Measurements from ENCODE around the gene MLYCD. TPM values are rescaled to one million over a fixed set of nuclear protein-coding genes. Genes with fewer than 3 reads are reported as not detected.

MLYCD gene
- polyA plus RNA-seq, 10 donors, result 3.0 to 5.2 (median 3.9) TPM

DNA sequence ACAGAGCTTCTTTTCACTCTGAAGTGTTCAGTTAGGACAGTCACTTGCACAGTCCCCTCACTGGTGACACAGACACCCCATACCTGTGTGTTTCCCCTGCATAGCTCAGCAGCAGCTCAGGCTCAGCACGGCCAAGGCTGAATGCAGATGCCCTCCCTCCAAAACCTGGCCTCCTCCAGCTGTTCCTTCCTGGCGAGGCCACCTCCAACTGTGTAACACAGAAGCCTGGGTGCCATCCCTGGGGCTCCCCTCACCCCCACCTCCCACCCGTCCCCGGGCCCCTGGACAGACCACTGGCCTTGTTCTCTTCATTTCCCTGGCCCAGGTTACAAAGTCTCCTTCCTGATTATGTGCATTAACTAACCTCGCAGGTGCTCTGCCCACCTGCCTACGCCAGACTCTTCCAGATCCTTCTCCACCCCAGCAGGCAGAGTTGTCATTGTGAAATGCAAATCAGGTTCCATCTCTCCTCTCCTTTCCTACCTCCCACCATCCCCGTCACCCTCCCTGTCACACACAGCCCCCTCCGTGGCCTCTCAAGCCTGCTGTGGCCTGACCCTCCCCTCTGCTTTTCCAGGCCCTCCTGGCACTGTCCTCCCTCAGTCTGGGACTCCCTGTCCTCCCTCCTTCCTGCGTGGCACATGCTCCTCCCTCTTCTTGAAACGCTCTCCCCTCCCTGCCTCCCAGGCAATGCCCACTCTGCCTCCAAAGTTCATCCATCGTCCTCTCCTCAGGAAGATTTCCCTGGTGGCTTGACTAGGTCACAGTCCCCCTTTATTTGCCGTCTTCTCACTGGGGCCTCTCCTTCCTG is 26.4 kb downstream of the MLYCD start:
- no peak for DNase-seq

DNA sequence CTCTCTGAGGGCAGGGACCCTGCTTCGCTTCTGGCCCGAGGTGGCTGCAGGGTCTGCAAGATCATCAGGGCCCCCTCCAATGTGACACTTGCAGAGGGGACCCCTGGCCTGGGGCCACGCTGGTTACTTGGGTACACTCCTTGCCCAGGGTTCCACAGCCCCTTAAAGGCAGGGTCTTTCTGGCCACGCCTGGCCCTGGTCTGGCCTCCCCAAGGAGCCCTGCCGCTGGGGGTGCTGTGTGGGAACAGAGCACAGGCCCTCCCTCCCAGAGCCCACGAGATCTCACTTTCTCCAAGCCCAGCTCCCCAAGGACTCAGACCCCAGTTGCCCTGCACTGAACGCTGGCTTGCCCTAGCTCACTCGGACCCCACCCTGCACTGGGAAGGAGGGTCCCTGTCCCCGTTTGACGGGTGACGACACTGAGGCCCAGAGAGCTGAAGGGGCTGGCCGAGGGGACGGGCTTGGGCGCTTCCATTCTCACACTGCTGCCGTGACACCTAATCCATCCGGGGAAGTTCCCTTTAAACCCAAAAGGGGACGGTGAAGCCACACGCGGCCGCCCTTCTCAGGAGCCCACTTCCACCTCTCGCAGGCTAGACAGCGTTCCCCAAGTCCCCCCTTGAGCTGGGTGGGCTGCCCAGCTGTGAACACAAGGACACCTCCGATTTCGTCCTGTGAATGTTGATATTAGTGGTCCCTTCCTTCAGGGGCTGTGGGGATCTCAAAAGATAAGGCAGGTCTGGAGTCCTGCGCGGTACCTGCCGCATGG is 27.2 kb downstream of the MLYCD start:
- DNase-seq, result no peak

DNA sequence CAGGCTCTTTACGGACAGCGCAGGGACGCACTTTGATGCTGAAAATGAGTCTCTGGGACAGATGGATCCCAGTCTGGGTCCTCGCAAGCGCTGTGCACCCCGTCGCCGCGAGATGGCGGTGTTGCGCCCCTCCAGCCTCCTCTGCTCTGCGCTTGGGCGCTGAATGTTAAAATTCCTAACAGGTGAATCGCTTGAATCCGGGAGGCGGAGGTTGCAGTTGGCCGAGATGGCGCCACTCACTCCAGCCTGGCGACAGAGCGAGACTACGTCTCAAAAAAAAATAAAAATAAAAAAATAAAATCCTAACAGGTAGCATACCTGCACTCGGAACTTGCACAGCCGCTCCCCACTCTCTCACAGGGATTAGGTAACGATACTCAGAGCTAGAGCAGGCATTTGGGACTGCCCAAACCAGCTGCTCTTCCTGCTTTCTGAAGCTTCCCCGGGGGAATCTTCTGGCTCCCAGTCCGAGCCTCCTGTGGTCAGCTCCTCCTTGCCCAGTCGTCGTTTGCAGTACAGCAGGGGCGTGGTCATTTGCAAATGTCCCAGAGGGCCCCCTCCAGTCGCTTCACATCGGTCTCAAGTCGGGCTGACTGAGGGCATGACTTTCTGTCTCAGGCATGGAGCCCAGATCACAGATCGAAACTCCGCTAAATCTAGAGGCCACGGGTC is 27.9 kb downstream of the MLYCD start:
- peak; percentile 52 to 76 (median 67) for DNase-seq

DNA sequence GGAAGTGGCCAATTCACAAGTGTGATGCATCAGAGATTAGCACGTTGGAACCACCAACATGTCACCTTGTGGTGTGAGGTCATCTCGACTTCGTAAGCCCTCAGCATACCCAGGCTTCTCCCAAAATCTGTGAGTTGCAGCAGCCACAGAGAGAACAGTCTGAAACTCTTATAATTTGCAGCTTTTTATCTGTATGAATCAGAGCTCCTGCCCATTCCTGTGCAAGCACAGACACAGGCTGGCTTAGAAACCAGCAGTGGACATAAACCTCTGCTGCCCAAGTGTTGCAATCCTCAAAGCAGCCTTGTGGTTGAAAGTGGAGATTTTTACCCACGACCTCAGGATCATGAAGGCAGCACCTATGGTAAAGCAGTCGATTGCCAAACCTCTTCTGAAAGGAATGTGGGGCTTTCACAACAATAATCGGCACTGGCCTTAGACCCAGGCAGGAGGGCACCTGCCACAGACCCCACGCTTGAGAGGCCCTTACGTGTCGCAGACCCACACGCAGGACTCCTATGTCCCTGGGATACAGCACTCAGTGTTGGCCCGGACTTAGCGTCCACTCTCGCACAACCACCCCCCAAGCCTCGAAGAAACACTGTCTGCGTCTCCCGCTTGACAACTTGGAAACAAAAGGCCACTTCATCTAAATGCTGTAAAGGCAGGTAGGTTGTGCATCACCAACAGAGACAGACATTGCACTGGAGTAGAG is 29.6 kb downstream of the MLYCD start:
- DNase-seq, result no peak

DNA sequence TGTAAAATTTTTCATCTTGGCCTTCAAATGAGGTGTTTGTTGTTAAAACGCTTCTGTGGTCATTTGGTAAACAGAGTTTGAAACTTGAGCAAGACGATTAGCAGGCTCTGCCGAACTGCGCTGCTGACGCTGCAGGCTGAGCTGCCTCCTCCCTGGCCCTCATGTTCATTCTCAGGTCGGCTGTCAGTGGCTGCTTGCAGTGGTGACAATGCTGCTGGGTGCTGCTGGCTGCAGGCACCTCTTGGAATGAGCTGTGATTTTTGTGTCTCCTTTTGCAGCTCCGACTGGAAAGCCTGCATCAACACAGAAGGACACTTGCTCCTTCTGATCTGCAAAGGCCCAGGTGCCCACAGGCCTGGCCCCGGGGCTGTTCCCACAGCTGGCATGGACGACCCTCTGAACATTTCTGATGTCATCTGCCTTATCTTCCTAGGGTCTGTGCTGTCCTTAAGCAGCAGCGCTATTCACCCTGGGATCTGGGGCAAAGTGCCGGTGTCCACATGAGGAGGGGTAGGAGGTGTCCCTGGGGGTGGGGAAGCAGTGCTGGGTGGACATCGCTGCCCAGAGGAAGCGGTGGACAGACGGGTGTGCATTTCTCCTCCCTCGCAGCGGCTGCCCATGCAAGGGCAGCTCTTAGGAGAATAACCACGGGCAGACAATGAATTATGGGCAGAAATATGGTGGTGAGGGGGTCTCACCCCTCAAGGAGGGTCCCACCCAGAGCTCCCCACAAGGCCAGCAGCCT is 31.1 kb downstream of the MLYCD start:
- no peak for DNase-seq

DNA sequence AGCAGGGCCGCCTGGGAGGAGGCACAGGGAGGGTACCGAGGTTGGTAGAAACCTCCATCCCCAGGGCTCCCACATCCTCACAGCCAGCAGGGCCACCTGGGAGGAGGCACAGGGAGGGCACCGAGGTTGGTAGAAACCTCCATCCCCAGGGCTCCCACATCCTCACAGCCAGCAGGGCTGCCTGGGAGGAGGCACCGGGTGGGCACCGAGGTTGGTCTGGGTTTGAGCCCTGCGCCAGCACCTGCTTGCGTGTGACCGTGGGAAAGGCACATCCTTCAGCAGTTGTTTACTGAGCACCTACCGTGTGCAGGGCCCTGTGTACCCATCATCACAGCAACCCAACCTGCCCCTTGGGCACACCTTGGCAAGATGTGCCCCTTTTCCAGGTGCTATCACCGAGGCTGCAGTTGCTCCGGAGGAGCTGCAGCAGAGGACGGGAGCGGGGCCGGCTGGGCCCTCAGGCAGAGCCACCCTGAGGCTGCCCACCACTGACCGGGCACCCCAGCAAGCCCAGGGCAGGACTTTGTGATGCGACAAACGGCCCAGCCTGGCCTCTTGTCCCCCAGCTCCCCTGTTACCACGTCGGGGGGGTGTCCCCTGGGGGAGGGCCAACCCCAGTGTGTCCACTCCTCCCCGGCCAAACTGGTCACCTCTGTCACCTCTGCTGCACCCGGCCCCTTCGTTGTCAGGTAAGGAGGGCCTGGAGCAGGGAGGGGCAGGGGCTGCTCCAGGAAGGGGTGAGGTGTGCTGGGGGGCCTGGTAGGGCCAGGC is 32.0 kb downstream of the MLYCD start:
- no peak for DNase-seq

DNA sequence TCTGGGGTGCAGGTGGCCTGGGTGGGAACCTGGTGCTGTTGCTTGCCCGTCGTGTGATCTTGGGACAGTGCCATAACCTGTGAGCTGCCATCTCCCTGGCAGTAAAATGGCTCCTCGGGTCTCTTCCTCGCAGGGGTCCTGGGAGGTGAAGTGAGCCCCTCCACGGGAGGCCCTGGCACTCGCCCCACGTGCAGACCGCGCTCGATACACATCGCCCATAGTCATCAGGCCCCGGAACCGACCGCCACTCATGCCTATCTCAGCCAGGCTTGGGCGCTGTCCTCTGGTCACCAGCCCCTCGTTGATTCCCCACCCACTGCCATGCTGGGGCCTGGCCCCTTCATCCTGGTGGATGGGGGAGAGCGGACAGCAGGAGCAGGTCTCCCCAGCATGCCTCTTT is 32.6 kb downstream of the MLYCD start:
- no peak for DNase-seq

DNA sequence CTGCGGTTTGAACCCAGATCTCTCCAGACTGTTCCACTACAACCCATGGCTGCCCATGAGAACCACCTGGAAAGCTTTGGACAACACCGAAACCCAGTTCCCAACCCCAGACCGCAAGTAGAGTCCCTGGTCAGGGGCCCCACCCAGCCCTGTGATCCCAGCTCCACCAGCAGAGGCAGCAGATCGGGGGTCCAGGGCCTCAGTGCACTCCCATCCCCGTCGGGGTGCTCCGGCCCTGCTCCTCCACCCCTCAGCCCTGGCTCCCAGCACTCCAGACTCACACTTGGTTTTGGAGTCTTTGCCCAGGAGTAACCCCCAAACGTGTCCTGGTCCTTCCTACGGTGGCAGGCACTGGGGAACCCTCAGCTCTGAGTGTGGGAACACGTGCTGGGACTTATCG is 33.4 kb downstream of the MLYCD start:
- DNase-seq, result no peak

DNA sequence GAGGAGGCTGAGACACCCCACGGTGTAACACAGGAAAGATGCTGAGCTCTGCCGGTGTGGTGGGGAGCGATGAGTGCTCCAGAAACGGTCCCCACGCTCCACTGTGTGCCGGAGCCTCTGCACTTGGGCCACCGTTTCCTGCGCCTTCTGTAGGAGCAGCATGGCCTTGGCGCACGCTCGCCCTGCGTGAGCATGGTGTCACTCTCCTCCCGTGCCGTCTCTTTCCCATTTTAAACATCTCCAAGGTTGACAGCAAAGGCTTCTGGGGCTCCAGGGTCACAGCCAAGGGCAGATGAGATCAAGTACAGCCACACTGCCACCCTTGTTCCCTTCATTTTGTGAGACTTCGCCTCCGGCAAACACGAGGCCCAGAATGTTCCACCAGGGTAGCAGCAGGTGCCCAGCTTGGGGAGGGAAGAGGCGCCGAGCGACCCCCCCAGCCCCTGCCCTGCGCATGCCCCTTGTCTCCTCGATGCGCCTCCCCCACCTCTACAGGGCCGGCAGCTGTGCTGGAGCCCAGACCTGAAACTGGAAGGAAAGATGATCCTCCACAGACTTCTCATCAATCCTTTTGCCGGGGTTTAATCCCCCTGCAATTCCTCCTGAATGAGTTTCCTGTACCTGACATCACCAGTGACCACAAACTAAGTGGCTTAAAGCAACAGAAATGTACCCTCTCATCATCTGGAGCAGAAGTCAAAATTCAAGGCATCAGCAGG is 34.2 kb downstream of the MLYCD start:
- DNase-seq, result no peak

DNA sequence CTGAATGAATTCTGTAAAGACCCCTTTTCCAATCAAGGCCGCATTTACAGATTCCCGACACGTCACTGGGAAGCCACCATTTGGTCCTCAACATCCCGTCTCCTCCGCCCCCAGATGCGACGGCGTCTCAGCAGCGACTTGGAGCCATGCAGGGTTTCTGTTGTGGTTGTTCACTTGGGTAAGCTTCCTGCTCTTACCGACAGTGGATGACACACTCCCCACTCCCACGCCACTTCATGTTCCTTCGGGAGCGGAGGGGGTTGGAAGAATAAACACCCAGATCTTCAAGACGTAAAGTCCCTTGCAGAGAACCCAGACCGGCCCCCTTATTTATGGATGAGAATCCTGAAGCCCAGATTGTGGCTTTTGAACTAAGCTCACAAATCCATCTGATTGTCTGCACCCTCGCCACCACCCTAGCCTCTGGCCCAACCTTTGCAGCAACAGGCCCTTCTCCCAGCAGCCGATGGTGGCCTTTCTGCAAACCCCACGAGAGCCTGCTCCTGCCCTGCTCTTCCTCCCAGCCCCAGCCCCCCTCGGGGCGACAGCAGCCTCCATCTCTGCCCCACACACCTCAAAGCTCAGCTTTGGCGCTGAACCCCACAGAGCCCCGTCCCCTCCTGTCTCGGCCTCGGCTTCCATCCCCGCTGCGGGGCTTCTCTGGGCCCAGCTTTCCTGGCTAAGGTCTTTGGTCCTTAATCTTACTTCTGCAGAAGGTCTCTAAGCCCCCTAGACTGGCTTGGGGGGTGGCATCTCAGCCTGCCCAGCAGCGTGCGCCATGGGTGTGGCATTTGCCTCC is 35.2 kb downstream of the MLYCD start:
- DNase-seq, result no peak

DNA sequence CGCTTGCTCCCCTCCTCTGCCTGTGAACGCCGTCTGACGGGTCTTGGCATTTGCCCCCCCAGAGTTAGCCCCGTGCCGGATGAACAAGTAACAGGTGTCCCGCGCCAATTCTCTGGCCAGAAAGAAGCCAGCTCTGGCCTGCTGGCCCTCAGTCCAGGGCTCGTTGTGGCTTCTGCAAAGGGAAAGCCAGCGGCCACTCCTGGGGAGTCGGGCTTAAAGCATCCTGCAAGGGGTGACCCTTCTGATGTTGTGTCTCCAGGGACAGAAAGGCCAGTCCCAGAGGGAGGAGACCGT is 35.7 kb downstream of the MLYCD start:
- DNase-seq, result no peak

DNA sequence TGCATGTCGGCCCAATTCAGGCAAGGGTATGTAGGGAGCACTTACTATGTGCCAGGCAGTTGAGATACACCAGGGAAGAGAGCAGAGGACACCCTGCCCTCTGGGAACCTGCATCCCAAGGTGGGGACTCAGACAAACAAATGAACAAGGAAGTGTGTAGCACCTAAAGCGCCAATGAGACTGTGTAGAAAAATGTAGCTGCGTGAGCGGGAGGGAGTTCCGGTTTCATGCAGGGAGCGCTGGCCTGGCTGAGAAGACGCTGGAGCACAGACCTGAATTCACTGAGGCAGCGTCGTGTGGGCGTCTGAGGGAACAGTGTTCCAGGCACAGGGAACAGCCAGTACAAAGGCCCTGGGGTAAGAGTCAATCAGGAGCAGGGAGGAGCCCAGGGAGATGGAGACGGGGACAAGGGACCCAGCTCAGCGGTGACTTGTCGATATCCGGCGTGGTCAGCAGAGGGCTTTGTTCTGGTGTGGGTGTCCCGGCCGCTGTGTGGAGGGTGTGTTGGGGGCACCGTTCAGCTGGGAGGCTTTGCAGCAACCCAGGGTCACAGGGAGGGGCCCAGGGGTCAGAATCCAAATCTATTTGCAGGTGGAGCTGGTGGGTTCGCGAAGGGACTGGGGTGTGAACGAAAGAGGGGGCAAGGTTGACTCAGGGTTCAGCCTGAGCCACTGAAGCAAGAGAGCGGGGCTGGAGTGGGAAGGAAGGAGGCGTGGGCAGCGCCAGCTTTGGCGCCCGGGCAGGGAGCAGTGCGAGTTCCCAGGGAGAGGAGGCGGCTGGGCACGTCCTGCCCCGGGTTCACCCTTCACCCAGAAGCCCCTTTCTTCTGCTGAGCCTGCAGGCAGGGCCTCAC is 36.3 kb downstream of the MLYCD start:
- DNase-seq, result no peak

DNA sequence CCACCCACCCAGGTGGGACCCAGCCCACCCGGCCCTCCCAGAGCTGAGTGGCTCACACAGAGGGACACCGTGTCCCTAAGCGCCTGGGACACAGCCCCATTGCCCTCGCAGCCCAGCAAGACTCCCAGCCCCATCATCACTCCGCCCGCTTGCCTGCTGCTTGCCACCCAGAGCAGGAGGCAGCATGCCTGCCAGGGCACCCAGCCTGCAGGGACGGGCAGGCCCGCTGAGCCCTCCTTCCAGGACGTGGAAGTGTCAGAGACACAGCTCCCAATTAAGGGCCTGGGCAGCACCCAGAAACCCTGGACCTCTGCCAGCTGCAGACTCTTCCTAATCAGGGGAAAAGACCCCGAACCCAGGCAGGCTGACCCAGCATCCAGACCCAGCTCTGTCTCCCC is 36.9 kb downstream of the MLYCD start:
- no peak for DNase-seq

DNA sequence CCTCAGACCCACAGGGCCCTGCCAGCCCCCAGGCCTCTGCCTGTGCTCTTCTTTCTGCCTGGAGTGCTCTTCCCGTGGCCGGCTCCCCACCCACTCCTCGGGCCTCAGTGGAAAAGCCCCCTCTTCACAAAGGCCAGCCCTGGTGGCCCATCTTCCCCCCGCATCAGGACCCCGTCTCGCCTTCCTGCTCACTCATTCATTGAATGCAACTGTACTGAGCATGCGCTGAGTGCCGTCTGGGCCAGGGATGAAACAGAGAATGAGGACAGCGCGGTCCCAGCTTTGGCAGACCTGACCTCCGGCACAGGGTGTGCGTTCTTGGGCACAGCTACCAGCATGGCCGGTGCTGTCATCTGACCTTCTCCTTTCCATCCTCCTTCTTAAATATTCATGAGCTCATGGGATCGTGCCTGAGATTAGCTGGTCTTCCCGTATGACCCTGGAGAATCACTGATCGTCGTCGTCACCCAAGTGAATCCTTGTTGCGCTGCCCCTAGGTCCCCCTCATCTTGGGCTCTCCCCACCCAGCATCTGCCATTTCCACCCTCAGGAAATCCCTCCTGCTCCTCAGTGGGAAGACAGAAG is 37.8 kb downstream of the MLYCD start:
- no peak for DNase-seq

DNA sequence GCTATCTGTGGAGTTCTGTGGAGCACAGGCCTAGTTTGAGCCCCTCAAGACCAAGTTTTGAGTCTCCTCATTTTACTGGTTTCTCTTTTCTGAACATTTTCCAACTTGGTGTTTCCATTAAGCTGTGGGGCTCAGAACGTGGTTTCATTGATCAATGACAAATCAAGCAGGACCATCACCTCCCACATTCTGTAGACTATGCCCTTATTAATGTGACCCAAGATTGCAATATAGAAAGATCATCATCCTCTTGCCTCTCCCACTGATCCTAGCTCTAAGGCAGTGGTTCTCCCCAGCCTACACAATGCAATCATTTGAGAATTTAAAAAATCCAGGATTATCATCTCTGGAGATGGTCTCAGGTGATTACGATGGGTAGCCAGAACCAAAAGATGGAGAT is 38.4 kb downstream of the MLYCD start:
- DNase-seq, result no peak

DNA sequence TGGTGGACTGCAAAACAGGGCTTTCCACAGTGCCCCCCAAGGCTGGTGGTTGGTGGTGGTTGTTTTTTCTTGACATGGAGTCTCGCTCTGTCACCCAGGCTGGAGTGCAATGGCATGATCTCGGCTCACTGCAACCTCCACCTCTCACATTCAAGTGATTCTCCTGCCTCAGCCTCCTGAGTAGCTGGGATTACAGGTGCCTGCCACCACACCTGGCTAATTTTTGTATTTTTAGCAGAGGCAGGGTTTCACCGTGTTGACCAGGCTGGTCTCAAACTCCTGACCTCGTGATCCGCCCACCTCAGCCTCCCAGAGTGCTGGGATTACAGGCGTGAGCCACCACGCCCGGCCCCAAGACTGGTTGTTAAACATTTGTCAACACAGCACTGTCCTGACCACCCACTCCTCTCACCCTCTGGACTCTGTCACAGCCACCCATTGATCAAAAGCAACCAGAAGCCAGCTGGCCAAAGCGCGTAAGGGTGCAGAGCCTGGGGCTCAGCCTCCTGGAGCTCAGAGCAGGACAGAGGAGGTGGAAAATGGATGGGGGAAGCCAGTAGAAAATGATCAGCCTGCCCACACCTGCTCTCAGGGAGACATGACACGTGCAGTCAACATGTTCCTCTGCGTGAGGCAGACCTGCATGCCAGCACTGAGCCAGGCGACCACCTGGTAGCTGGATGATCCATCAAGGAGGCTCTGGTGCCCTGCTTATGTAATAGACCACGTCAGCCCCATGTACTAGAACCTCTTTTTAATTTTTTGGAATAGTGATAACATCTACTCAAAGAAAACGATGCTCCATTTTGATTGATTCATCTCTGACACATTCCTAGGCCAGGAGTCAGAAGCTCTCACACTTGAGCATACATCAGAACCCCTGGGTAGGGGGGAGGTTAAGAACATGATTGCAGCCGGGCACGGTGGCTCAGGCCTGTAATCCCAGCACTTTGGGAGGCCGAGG is 39.3 kb downstream of the MLYCD start:
- no peak for DNase-seq
